GM12878 (cell line): ENCODE results near the gene MARCHF10. TPM values are rescaled to one million over a fixed set of nuclear protein-coding genes. Genes with fewer than 3 reads are reported as not detected.

Source experiments
- ATAC-seq: fragments of 200-7000 bp; cut with Tn5 transposase; 3 replicates; pipeline ENCODE4 v1.9.1; 2020; ENCODE audit warnings: mild to moderate bottlenecking, moderate library complexity
- BruUV-seq: library from RNA; stranded (reverse); fragments of 400-500 nt; replicated peaks from 2 replicates; lab custom pipeline; 2021; lab: Mats Ljungman, UMichigan
- CTCF ChIA-PET: fragments of 300-600 bp; sonication (Branson Sonifier 250); formaldehyde crosslinking; extraction: SDS; loops from one replicate; lab custom pipeline; 2021; ENCODE audit warnings: inconsistent platforms; lab: Yijun Ruan, JAX
- POLR2A ChIA-PET: fragments of 350-600 bp; formaldehyde crosslinking; extraction: SDS; loops from one replicate; lab custom pipeline; 2021; ENCODE audit warnings: inconsistent platforms; lab: Charles Lee
- RAD21 ChIA-PET: fragments of 300-600 bp; sonication (Branson Sonifier 250); formaldehyde crosslinking; loops from one replicate; lab custom pipeline; 2023; ENCODE audit warnings: antibody characterized with exemption; ENCODE audit not compliant: unreplicated experiment; lab: Charles Lee
- SMC1A ChIA-PET: fragments of 300-600 bp; sonication (Branson Sonifier 250); formaldehyde crosslinking; loops from one replicate; lab custom pipeline; 2023; ENCODE audit not compliant: unreplicated experiment, uncharacterized antibody; lab: Charles Lee
- DNase-seq: peaks from one replicate; pipeline ENCODE4 v3.0.0-alpha.2; 2011; ENCODE audit warnings: low read depth, low spot score
- FAIRE-seq: peaks from 3 replicates; lab custom pipeline; 2011; peaks lifted over from hg19 to GRCh38; lab: Jason Lieb, UNC
- H2AFZ ChIP-seq: 2 replicates; pipeline ENCODE4 v1.6.0; 2011; ENCODE audit warnings: low read depth, low read length, control low read depth; ENCODE audit not compliant: control insufficient read depth
- H3K27ac ChIP-seq: 2 replicates; pipeline ENCODE4 v1.5.1; 2011; ENCODE audit warnings: control low read depth; ENCODE audit not compliant: control insufficient read depth, insufficient read depth
- H3K27me3 ChIP-seq, 2 experiments: replicated peaks in 1 of 2; 2 replicates each; pipeline versions ENCODE4 v1.6.0 to v1.6.1; 2011; ENCODE audit warnings: low read length in 1 of 2; ENCODE audit not compliant: control insufficient read depth in 2 of 2, insufficient read depth in 2 of 2
- H3K36me3 ChIP-seq, 2 experiments: 2 replicates each; pipeline ENCODE4 v1.5.1; 2011; ENCODE audit warnings: low read length in 1 of 2; ENCODE audit not compliant: control insufficient read depth in 2 of 2, insufficient read depth in 2 of 2
- H3K4me1 ChIP-seq: 2 replicates; pipeline ENCODE4 v1.6.1; 2011; ENCODE audit warnings: mild to moderate bottlenecking, low read length, moderate library complexity, mixed read lengths; ENCODE audit not compliant: control insufficient read depth, insufficient read depth
- H3K4me2 ChIP-seq: 2 replicates; pipeline ENCODE4 v1.6.0; 2011; ENCODE audit warnings: control low read depth; ENCODE audit not compliant: control insufficient read depth, insufficient read depth
- H3K4me3 ChIP-seq: fragments of 200-600 bp; sonication (generic); 2 replicates; pipeline ENCODE4 v1.5.1; 2016
- H3K79me2 ChIP-seq: 2 replicates; pipeline ENCODE4 v1.6.0; 2011; ENCODE audit warnings: low read length; ENCODE audit not compliant: control insufficient read depth, insufficient read depth
- H3K9ac ChIP-seq: 2 replicates; pipeline ENCODE4 v1.8.0; 2011; ENCODE audit warnings: low read length, control low read depth, mixed read lengths; ENCODE audit not compliant: control insufficient read depth, insufficient read depth
- H3K9me3 ChIP-seq: replicated peaks from 3 replicates; pipeline ENCODE4 v1.5.1; 2011; ENCODE audit warnings: mild to moderate bottlenecking, low read length; ENCODE audit not compliant: control insufficient read depth, insufficient read depth
- H4K20me1 ChIP-seq: 2 replicates; pipeline ENCODE4 v1.6.0; 2011; ENCODE audit not compliant: control insufficient read depth, insufficient read depth
- BMI1 ChIP-seq: fragments of 450-650 bp; IDR thresholded peaks from 2 replicates; pipeline ENCODE4 v1.6.1; 2016; ENCODE audit warnings: mild to moderate bottlenecking, moderate library complexity, borderline replicate concordance
- CBFB ChIP-seq: IDR thresholded peaks from 2 replicates; pipeline ENCODE4 v1.6.1; 2016; ENCODE audit warnings: antibody characterized with exemption, low read depth
- EGR1 ChIP-seq, 2 experiments: IDR thresholded peaks; 1 replicate in 1 of 2; 2 replicates in 1 of 2; pipeline ENCODE4 v1.6.1; 2011 to 2012; ENCODE audit warnings: low read depth in 2 of 2, low read length in 2 of 2, borderline replicate concordance in 1 of 2, mild to moderate bottlenecking in 1 of 2, moderate library complexity in 1 of 2
- EP300 ChIP-seq, 2 experiments: fragments of 150-350 bp in 1 of 2; IDR thresholded peaks; 2 replicates each; pipeline ENCODE4 v1.6.1; 2011 to 2012; ENCODE audit warnings: low read depth in 2 of 2, low read length in 2 of 2, borderline replicate concordance in 1 of 2, improper control_type of control experiment in 1 of 2, inconsistent platforms in 1 of 2; ENCODE audit not compliant: control insufficient read depth in 1 of 2
- ETV6 ChIP-seq, 2 experiments: fragments of 450-650 bp in 1 of 2; IDR thresholded peaks in 1 of 2; conservative IDR thresholded peaks in 1 of 2; 2 replicates each; pipeline ENCODE4 v1.6.1; 2014; ENCODE audit warnings: antibody characterized with exemption in 1 of 2, borderline replicate concordance in 1 of 2, low read depth in 1 of 2, mild to moderate bottlenecking in 1 of 2, moderate library complexity in 1 of 2
- HDAC6 ChIP-seq: fragments of 200-600 bp; sonication (generic); IDR thresholded peaks from one replicate; pipeline ENCODE4 v1.8.0; 2017; ENCODE audit warnings: antibody characterized with exemption; ENCODE audit not compliant: unreplicated experiment
- IRF4 ChIP-seq: IDR thresholded peaks from 2 replicates; pipeline ENCODE4 v1.6.1; 2011; ENCODE audit warnings: low read depth, low read length
- JUND ChIP-seq: IDR thresholded peaks from 2 replicates; pipeline ENCODE4 v1.6.1; 2012; ENCODE audit warnings: low read depth, mild to moderate bottlenecking, low read length, improper control_type of control experiment, moderate library complexity
- NFYA ChIP-seq: IDR thresholded peaks from 2 replicates; pipeline ENCODE4 v1.6.1; 2011; ENCODE audit warnings: low read depth, mild to moderate bottlenecking, low read length, improper control_type of control experiment, borderline replicate concordance
- TBL1XR1 ChIP-seq: IDR thresholded peaks from 2 replicates; pipeline ENCODE4 v1.6.1; 2012; ENCODE audit warnings: low read depth, low read length, improper control_type of control experiment
- YBX1 ChIP-seq: fragments of 450-650 bp; IDR thresholded peaks from 2 replicates; pipeline ENCODE4 v1.6.1; 2016; ENCODE audit warnings: antibody characterized with exemption
- ZZZ3 ChIP-seq: IDR thresholded peaks from 2 replicates; pipeline ENCODE4 v1.6.1; 2011; ENCODE audit warnings: low read depth; ENCODE audit not compliant: control insufficient read depth, insufficient read length
- WGBS: methylation state at CpG from one replicate; pipeline ENCODE4 v1.1.6; 2016; ENCODE audit warnings: low lambda C conversion rate; ENCODE audit not compliant: insufficient replicate concordance, insufficient coverage; ENCODE audit errors: missing lambda C conversion rate; 5-methylcytosine and 5-hydroxymethylcytosine counted together
- in situ Hi-C: fragments of 300-500 bp; cut with MboI; formaldehyde crosslinking; loops from 9 replicates; pipeline ENCODE4 v1.14.3; 2018; ENCODE audit warnings: mixed read lengths
- intact Hi-C: fragments of 100-400 bp; cut with micrococcal nuclease; formaldehyde crosslinking; loops from one replicate; pipeline ENCODE4 v1.14.2; 2022; ENCODE audit not compliant: unreplicated experiment
- polyA plus RNA-seq, 11 experiments: library from polyadenylated mRNA; depleted of rRNA in 4 of 11; unstranded in 6 of 11; stranded (reverse) in 5 of 11; fragments of >200 nt; fragmentation: Nextera tagmentation in 4 of 11; fragmentation: Illumina TruSeq in 1 of 11; extraction: Ambion mirVana in 4 of 11; extraction: Trizol in 1 of 11; gene quantifications; 1 replicate in 1 of 11; 2 replicates in 10 of 11; pipeline versions ENCODE4 v1.2.1 to v1.2.3, GENCODE V29; 2011 to 2016; ENCODE audit warnings: inconsistent platforms in 2 of 11, missing spikeins in 2 of 11, low read depth in 1 of 11
- total RNA-seq, 4 experiments: library from RNA; depleted of rRNA in 3 of 4; stranded (reverse); fragments of >200 nt in 3 of 4; fragmentation: Illumina TruSeq in 1 of 4; extraction: Trizol in 1 of 4; gene quantifications; 2 replicates each; pipeline versions ENCODE4 v1.2.1 to v1.2.3, GENCODE V29; 2013 to 2021
- TF ChIP-seq, protein P1 (sequence below): IDR thresholded peaks from 2 replicates; pipeline ENCODE4 v1.6.1; 2011; ENCODE audit warnings: low read depth, mild to moderate bottlenecking, low read length, moderate library complexity, borderline replicate concordance; ENCODE audit errors: extremely low read depth
- TF ChIP-seq, protein P2 (sequence below): fragments of 450-650 bp; IDR thresholded peaks from 2 replicates; pipeline ENCODE4 v1.6.1; 2017; ENCODE audit warnings: low read depth, mild to moderate bottlenecking, moderate library complexity
- TF ChIP-seq, protein P3 (sequence below): IDR thresholded peaks from 2 replicates; pipeline ENCODE4 v1.6.1; 2012; ENCODE audit warnings: low read depth, low read length, improper control_type of control experiment

The MARCHF10 gene
- total and polyA plus RNA-seq, 10 of the 15 experiments (the other 5 are each of a cell fraction or from before 2014, with no cell fraction given), result 0.11 to 0.24 TPM; not detected in 8

DNA sequence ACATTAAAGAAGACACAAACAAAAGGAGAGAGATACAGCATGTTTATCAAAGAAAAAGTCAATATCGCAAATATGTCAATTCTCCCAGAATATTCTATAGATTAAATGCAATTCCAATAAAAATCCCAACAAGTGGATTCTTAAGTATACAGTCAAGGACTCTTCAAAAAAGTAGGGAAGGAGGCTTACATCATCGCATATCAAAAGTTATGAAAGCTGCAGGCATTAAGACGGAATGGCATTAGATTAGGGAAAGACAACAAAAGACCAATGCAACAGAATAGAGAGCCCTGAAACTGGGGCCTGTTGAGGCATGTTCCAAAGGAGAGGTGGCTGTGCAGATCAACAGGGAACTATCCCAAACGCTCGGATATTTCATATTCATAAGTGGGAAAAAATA, 76.0 kb downstream of the MARCHF10 start:
- no peak overlapping the region for H3K4me3 ChIP-seq
- in situ Hi-C loops (no loop called here), intact Hi-C loops (no loop called here)
- WGBS, result 83% methylated on average over 5 of the region's 5 CpGs
- H3K36me3 ChIP-seq, result no peaks in the 10 kb centered on the region
- RAD21 ChIA-PET, result no interaction called here
- H3K27ac ChIP-seq, result no peak overlapping the region
- H2AFZ ChIP-seq, result no peak overlapping the region
- H3K9ac ChIP-seq, result no peak overlapping the region
- no peaks in the 10 kb centered on the region for H3K4me1 ChIP-seq
- no peaks in the 10 kb centered on the region for H3K79me2 ChIP-seq
- H3K27me3 ChIP-seq, result no peaks in the 10 kb centered on the region
- FAIRE-seq (no peak), ATAC-seq (no peak), DNase-seq (no peak)
- SMC1A ChIA-PET, result no interaction called here
- H4K20me1 ChIP-seq, result no peaks in the 10 kb centered on the region
- CTCF ChIA-PET, result no interaction called here
- H3K9me3 ChIP-seq, result peaks cover 2% of the 10 kb centered on the region; the same call in 2 of the 3 replicates
- H3K4me2 ChIP-seq, result no peak overlapping the region
- POLR2A ChIA-PET, result no interaction called here
- BruUV-seq, result no TSS peak
- TF ChIP-seq, protein P1, sequence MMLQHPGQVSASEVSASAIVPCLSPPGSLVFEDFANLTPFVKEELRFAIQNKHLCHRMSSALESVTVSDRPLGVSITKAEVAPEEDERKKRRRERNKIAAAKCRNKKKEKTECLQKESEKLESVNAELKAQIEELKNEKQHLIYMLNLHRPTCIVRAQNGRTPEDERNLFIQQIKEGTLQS, result no peak
- TF ChIP-seq, protein P2, sequence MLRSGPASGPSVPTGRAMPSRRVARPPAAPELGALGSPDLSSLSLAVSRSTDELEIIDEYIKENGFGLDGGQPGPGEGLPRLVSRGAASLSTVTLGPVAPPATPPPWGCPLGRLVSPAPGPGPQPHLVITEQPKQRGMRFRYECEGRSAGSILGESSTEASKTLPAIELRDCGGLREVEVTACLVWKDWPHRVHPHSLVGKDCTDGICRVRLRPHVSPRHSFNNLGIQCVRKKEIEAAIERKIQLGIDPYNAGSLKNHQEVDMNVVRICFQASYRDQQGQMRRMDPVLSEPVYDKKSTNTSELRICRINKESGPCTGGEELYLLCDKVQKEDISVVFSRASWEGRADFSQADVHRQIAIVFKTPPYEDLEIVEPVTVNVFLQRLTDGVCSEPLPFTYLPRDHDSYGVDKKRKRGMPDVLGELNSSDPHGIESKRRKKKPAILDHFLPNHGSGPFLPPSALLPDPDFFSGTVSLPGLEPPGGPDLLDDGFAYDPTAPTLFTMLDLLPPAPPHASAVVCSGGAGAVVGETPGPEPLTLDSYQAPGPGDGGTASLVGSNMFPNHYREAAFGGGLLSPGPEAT, result no peak
- TF ChIP-seq TBL1XR1, result no peak
- TF ChIP-seq BMI1, result no peak
- TF ChIP-seq HDAC6, result no peak
- TF ChIP-seq YBX1, result no peak
- TF ChIP-seq EP300 (IDR thresholded peaks at IDR 0.05; ENCODE audit: borderline replicate concordance in 1 of 2, control insufficient read depth in 1 of 2, low read depth in 2 of 2, low read length in 2 of 2), result no peak
- no peak for TF ChIP-seq IRF4
- TF ChIP-seq CBFB, result no peak
- TF ChIP-seq EGR1 (IDR thresholded peaks at IDR 0.05; ENCODE audit: borderline replicate concordance in 1 of 2, low read depth in 2 of 2, low read length in 2 of 2), result no peak
- TF ChIP-seq NFYA, result no peak
- TF ChIP-seq, protein P3, sequence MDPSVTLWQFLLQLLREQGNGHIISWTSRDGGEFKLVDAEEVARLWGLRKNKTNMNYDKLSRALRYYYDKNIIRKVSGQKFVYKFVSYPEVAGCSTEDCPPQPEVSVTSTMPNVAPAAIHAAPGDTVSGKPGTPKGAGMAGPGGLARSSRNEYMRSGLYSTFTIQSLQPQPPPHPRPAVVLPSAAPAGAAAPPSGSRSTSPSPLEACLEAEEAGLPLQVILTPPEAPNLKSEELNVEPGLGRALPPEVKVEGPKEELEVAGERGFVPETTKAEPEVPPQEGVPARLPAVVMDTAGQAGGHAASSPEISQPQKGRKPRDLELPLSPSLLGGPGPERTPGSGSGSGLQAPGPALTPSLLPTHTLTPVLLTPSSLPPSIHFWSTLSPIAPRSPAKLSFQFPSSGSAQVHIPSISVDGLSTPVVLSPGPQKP, result no peak
- TF ChIP-seq ETV6 (conservative IDR thresholded peaks at IDR 0.05 in 1 of 2, IDR thresholded peaks at IDR 0.05 in 1 of 2; ENCODE audit: borderline replicate concordance in 1 of 2, low read depth in 1 of 2), result no peak
- no peak for TF ChIP-seq JUND
- TF ChIP-seq ZZZ3, result no peak
- TF ChIP-seq, all 136 proteins: peak for 0
